Muscle of back (tissue), 11 donors: ENCODE results near the gene TNFAIP8. TPM values are rescaled to one million over a fixed set of nuclear protein-coding genes. Genes with fewer than 3 reads are reported as not detected.

Experiments
- DNase-seq, 3 donors: peaks; one replicate each; pipeline versions ENCODE4 v3.0.0 to v3.0.0-alpha.2; 2013
- polyA plus RNA-seq, 10 donors: library from polyadenylated mRNA; unstranded; fragments of 120-200 nt; gene quantifications; one replicate each; pipeline ENCODE4 v1.2.1, GENCODE V29; 2013; ENCODE audit not compliant: insufficient read length in 10 of 10

The TNFAIP8 gene
- polyA plus RNA-seq, 10 donors: 10.1 to 19.7 (median 13.7) TPM

DNA sequence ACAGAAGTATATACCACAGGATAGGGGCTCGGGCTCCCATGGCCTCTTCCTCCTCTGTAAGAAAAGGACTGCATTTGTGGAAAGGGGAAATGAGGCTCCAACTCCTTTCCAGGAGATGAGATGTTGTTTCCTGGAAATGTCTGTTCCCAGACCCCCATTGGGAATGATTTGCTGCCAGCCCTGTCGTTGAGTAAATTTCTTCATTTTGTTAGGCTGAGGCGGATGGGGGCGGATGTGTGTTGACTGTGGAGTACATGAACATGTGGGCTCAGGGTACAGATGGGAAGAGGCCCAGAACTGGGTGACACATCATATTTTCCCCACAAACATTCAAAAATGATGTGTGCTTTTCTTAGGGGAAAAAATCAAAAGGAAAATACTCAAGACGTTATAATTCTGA, 28.8 kb upstream of the TNFAIP8 start:
- peak in 1 of 3 donors; percentile 29 for DNase-seq

DNA sequence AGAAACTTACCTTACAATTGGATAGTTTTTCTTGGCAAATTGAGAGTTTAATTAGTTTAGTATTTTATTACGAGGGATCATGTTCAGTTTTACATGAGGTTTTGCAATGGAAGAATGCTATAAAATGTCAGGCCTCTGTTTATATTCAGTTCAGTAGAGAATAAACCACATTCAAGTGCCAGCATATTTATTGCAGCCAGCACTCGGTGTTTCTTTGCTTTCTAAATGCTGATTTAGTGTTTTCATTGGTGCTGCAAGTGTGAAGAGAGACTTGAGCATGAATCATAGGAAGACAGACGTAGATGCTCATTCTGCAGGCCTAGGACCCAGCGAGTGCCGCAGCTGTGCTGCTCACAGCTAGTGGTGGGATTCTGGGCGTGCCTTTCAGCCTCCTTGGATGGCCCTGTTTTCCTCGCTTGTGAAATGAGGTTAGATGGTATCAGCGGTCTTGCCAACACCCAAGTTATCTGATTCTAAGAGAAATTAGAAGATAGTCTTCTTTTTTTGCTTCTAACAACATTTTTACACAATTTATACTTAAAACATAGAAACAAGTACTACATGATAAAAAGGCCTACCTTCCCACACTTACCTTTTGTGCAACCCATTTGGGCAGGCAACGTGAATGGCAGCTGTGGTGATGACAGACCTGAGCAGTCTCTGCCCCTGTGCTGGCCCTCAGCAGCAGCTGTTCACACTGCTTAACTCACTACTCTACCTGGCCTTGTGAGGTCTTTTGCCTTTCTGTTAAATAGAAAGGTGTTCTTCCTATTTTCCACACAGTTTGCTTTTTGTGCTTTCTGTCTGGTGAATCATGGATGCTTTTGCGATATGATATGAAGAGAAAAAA, 26.8 kb upstream of the TNFAIP8 start:
- peak in 1 of 3 donors; percentile 27 for DNase-seq

DNA sequence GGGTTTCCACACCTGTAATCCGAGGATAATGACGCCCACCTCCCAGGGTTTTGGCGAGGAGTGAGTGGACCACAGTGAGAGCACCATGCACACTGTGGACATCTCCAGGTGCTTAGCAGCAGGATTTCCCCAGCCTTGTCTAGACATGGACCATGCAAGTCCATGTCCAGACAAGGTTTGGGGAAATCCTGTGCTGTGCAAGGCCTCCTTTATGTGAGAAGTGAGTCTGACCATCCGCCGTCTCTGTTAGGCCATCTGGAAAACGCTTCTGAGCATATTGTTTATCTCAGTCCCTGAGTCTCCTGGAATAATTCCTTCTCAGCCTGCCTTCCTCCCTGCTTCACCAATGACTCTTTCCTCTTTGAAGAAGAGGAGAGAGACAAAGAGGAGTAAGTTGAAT, 26.2 kb upstream of the TNFAIP8 start:
- no peak for DNase-seq

DNA sequence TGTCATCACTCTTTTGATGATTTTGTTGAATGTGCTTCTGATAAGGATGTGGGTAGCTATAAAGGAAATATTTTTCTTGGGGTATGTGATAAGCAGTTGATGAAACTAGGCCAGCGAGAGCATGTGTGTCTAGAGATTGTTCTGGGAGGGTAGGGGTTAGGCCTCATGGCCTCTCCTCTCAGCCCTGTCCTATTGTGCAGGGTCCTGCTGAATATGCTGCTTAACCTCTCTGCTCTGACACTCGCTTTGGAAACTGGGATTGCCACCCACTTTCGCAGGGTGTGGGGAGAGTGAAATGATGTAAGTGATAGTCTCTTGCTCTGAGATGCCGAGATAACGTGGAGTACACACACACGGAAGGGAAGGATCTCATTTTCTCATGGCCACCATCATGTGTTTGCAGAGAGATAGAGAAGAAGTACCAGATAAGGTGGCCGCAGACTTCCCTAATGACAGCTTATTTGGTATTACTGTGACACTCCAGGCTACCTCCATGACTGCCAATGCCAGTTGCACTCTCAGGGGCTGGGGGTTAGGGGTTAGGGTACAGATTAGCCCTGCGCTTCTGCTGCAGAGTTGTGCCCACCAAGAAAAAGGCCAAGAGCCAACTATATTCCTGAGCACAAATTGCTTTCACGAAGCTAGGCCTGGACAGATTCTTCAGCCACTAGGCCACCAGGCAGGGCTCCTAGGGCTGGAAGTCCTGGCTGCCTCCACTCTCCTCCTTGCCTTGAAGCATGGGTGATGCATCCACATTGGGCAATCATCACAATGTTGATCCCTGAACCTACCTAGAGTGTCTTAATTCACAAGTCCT, 25.2 kb upstream of the TNFAIP8 start:
- no peak for DNase-seq

DNA sequence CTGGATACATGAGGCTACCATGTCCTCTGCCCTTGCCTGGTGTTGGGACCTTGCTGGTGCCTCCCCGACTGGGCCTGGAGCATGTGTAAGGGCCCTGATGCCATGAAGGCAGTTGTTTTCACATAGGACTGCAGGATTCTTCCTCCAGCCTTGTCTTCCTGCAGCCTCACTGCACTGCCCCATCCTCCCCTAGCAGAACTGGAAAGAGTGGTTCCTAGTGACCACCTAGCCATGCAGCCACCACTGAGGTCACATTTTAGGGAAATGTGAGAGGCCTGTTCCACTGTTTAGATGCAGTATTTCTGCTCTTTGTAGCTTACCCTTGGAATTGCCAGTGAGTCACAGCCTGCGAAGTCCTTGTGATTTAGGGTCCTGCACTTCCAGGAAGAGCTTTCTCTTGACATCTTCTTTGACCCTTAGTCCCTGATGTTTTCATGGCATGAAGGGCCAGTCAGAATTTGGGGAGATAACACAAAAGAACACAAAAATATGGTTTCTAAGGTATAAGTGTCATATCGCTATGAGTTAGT, 24.2 kb upstream of the TNFAIP8 start:
- DNase-seq: no peak

DNA sequence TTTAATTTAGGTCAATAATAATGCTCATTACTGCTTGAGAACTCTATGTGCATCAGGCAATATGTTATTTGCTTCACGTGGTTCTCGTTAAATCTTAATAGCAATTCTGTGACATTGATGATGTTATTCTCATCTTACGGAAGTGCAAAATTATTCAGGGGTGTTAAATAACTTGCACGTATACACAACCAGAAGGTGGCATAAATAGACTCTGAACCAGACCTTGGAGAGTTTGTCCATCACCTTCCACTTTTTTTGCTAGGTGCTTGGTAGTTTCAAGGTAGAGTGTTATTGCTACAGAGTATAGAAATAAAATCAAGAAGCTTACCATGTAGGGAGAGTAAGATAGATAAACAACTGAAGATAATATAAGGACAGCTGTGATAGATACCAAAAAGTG, 23.6 kb upstream of the TNFAIP8 start:
- DNase-seq: no peak

DNA sequence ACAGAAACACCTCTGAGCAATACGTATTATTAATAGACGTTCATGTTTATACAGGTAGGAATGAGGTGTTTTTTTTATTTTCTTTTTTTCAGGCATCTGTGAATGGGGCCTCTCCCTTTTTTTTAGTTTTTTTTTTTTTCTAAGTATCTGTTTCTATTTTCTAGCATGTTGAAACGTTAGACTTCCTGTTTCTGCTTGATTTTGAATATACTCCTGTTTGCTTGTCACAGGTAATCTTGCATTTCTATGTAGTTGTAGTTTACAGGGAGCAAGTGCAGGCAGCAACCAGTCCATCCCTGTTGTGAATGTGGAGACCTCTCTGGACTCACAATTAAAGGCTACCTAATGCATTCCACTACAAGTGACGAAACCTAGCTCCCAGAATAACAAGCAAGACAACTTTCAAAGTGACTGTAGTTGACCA, 22.8 kb upstream of the TNFAIP8 start:
- DNase-seq: no peak

DNA sequence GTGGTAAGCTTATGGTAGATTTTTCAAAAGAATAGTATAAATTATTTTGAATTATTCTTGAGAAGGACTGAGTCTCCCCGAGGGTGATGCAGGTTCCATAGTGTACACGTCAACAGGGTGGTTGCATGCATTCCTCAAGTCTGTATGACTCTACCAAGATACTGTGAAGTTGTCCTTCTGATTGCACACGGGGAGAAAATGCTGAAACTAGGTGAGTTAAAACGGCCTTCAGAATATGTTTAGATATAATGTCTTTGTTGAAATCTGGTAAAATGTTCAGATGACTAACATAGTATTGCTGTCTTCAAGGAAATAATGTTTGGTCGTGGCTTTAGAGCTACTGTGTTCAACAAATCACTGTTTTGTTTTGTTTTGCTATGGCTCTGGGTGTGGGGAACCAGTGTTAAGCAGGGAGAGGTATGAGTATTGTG, 22.4 kb upstream of the TNFAIP8 start:
- DNase-seq: no peak

DNA sequence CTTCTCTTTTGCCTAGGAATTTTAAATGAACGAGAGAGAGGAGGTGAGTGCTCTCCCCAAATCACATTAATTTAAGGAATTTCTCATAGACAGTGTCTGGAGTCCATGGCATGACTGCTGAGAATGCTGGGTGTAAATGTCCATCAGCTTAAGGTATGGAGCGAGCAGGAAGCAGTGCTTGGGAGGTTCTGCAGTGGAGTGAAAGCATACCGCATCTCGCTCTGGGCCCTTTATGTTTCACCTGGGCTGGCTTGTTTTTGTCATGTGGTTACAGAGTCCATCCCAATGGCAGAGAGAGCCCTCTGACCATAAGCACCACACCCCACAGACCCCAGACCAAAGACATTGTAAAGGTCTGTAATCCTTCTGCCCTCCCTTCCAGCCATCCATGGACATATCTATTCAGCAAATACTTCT, 20.6 kb upstream of the TNFAIP8 start:
- no peak for DNase-seq

DNA sequence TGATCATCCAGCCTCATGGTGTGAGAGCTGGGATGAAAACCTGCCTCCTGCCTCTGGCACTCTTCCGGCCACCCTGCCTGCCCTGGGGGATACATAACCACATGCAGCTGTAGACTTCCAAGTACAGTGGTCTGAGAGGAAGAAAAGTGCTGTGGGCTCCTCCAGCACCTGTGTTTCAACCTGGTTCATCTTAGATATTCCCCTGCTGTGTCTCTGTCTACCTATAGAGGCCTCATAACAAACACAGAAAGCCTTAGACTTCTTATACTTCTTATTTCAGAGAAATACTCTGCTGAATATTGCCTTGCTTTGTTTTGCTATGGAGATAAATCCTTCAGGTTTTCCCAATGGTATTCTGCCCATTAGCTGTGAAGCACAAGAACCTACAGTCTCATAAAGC, 19.6 kb upstream of the TNFAIP8 start:
- DNase-seq: no peak

DNA sequence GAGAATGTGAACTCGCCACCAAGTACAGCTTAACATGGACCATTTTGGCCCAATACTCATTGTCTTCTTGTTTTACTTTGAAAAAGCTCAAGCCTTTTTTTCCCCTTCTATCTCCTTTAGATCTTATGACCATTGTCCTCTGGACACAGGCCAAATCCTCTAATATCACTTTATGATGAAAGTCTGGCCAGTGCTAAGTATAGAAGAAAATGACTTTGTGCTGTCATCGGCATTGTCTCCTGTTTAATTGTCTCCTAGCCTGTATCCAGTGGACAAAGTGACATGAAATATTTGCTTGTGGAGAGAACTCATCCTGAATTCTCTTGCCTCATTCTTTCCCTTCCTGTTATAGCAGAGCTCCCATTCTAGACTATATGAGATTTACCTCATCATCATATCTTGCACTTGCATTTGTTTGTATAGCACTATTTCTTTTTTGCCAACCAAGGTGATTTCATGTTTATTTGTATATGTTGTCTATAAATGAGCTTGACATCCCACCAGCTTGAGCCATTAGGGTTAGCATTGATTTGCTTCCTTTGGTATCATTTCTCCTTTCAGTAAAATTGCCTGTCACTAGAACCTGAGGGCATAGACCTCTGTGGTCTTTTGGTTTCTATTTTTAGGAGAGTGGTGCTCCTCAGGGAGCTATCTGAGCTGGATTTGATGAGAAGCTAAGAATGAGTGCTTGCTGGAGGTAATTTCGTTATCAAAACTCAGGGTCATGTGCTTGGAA, 18.8 kb upstream of the TNFAIP8 start:
- DNase-seq: no peak

DNA sequence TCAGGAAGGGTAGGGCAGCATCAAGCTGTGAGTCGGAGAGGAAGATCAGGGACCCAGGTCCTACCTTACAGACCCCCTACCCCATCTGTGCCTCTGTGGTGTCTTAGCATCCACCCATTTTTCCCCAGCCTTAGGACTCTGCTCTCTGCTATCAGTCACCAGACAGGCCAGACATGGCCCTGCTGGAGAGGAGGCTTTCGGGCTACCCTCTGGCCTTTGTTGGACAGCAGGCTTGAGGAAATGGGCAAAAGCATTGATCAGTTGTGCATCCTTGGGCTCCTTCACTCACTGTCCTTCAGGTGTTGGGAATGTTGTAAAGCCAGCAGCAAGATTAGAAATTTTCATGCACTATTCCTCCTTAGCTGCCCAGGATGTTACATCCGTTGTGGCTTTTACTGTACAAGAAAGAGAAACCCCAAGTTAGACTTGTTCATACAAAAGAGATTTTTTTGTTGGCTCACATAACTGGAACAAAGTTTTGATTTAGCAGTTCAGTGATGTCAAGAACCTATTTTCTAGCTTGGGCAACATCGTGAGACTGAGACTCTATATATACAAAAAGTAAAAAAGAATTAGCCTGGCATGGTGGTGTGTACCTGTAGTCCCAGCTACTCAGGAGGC, 17.4 kb upstream of the TNFAIP8 start:
- DNase-seq: no peak

DNA sequence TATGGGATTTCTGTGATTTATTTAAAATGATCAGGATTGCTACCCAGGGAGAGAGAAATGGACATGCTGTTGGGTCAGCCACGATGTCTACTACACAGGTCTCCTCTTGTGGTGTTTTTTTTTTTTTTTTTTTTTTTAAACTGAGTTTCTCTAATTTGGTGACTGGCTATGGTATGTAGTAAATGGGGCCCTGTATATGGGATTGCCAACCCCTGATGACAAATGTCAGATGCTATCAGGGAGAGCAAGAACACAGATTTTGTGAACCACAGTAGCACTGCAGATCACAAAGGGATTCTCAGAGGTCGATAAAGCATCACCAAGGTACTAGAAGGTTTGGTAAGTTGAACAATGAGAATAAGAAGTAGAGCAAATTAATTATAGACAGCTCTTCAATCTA, 16.5 kb upstream of the TNFAIP8 start:
- DNase-seq: no peak

DNA sequence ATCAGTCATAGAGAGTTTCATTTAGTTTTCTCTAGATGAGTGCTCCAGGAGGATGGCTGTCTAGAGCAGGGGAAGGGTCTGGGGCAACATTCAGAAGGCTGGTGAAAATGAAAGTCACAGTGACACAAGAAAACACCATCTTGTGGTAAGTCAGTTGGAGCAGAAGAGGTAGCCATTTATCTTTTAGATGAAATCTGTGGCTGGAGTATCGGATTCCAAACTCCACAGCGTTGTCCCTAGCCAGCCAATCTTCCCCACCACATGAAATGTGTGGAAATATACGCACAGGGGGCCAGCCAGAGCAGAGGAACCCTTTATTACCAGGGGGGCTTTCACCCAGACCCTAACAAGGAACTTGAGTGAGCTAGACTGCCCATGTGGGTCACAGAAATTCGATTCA, 15.9 kb upstream of the TNFAIP8 start:
- DNase-seq: no peak

DNA sequence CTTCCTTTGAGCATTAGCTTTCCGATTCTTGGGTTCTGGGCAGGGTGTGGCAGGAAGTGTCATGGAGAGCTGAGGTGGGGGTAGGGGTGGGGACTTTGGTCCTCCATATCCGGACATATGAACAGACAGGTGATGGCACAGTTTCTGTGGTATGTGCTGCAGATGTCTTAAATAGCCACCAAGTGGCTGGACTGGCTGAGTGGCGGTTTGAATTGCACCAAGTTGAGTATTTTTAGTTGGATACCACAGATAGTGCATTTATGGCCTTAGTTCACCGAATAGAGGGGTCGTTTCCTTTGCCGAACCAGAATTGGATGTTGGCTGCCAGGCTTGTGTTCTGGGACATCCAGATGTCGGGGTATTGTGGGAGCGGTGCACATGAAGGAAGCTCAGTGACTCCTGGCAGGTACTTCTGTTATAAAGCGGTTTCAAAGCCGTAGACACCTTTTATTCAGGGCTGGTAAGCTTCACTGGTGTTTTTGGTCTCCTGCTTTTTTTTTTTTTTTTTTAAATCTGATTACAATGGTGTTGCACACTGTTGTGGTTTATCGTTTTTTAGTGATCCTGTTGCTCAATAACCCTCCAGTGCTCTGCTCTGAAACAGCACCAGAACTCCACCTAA, 15.1 kb upstream of the TNFAIP8 start:
- no peak for DNase-seq

DNA sequence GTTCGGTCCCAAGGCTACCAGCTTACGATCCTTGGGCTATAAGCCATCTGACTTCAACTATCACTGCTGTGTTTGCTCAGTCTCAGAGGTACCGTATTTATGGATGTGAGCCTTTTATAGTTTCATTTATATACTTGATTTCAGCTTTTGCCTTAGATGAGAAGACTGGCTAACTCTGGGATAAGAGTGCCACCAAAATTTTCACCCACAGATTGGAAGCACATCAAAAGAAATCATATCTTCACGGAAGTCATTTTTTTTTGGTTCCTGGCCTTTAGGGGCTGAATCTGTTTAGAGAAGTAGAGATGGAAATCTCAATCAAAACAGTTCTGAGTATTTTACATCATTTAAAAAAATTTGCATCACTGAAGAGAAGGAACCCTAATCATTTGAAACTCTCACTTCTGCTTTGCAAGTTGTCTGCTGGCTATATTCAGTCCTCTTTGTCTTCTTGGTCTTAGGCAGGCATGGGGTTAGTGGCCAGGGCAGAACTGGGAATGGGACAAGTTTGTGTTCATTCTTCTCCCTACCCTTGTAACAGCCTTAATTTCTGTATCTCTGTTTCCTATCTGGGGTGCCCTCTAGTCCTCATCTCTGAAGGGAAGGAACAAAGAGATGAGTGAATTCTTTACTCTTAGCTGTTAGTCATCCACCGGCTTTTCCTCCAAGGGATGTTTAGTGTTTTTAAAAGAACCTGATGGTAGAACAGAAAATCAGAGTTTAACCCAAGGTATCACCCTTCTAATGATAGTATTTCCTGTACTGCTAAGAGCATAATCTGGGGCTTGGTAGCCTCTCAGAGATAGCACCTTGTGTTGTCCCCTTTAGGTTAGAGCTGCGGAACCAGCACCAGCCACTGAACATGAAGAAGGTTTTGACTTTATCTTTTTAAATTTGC, 14.1 kb upstream of the TNFAIP8 start:
- DNase-seq: no peak

DNA sequence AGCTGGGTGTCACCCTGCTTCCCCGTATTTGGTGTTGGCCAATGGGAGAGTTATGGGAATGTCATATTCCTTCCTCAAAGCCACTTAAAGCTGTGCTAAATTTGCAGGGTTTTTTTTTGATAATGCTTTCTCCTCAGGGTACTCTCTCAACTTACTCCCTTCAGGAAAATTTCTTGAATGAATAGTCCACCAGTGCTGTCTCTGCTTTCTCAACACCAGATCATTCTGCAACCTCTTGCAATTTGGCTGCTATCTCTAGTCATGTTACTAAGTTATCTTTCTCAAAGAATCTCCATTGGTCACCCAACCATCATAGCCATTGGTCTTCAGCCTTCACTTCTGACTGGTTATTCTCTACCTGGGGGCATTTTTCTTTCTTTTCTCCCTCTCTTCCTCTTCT, 13.4 kb upstream of the TNFAIP8 start:
- no peak for DNase-seq

DNA sequence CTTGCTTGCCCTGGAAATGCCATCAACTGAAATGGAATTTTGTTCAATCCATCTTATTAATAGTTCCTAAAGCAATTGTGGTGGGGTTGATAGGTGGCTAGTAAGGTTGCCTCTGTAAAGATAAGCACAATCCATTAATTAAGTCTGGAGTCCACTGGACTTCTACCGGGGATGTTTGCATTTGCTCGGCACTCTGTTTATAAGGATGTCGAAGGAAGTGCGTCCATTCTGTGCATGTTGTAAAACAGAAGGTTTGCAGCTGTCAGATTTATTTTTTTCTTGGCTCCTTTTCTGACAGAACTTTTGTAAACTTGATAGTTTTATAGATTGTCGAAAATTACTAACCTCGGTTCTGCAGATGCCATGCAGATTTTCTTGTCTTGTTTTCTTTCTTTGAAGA, 12.8 kb upstream of the TNFAIP8 start:
- DNase-seq: no peak

DNA sequence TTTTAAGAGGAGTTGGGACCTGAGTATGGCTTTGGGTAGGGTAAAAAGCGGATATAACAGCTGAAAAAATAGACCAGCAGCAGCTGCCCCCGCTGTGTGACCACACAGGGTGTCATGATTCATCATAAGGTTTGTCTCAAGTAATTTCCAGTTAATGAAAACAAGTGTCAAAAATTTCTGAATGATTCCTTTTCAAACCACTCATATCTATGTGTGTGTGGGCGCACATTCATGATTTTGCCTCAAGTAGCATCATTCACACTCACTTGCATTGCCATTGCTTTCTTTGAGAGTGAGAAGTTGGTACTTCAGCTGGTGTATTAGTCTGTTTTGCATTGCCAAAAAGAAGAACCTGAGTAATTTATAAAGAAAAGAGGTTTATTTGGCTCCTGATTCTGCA, 12.1 kb upstream of the TNFAIP8 start:
- DNase-seq: peak in 1 of 3 donors; percentile 20

DNA sequence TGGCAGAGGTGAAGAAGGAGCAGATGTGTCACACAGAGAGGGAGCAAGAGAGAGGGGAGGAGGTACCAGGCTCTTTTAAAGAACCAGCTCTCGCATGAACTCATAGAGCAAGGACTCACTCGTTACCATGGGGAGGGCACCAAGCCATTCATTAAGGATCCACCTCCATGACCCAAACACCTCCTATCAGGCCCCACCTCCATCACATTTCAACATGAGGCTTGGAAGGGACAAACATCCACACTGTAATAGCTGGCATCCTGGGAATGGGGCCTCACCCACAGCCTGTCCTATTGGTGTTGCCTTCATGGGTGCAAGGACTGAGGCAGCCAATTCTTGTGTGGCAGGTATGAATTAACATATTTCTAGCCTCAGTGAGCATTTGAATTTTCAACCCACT, 11.6 kb upstream of the TNFAIP8 start:
- DNase-seq: no peak
